Hepatocyte (in vitro differentiated cells): ENCODE data around the gene GEMIN4.

Experiments
- CTCF ChIP-seq: fragments of 200-600 bp; sonication (generic); IDR thresholded peaks from 2 replicates; pipeline ENCODE4 v1.5.1; 2016; ENCODE audit warnings: antibody characterized with exemption, mild to moderate bottlenecking; ENCODE audit not compliant: poor library complexity
- EZH2 ChIP-seq: fragments of 200-600 bp; sonication (generic); IDR thresholded peaks from 2 replicates; pipeline ENCODE4 v1.6.1; 2016; ENCODE audit warnings: antibody characterized with exemption, mild to moderate bottlenecking, borderline replicate concordance

- TF ChIP-seq CTCF (no peak), EZH2 (no peak)
Measured at GRCh38 chr17:787641-788221, 35.7 kb upstream of the GEMIN4 start.
